ENCODE data around the gene AKAP6. TPM values are rescaled to one million over a fixed set of nuclear protein-coding genes. Genes with fewer than 3 reads are reported as not detected.
"Not testable (repeated sequence)": the region's sequence is repeated elsewhere in the genome, so short reads cannot be mapped to it uniquely, and the experiment has no call there.

AKAP6 gene
- total RNA-seq, 1 experiment from 2014 or later = 2.3 TPM

GRCh38 chr14:32366986-32367385 is 37.9 kb downstream of the AKAP6 start:
- in situ Hi-C loops (cut with HindIII; ENCODE audit: low sequenced_read_pairs) = no loop called here
- DNase-seq (ENCODE audit: low spot score) = no peak

DNA sequence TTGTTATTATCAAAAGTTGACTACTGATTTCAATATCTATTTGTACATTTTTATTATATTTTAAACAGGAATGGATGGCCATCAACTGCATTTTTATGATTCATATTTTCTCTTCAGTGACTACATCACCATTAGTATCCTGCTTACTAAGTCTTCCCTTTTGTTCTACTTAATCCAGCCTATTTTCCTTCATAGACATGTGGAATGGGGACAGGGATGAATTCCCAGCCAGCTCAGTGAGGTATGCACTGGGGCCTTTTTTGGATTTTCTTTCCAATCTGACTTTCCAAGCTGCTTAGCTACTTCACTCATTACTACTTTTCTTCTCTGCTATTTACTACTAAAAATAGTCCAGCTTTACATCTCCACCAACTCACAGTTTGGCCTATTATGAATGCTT is 38.4 kb downstream of the AKAP6 start:
- DNase-seq (ENCODE audit: low spot score) = no peak
- in situ Hi-C loops (cut with HindIII; ENCODE audit: low sequenced_read_pairs) = no loop called here

- no peak for DNase-seq (ENCODE audit: low spot score)
- in situ Hi-C loops (cut with HindIII; ENCODE audit: low sequenced_read_pairs) = no loop called here
These were observed 39.0 kb downstream of the AKAP6 start for GRCh38 chr14:32368107-32368506.

DNA sequence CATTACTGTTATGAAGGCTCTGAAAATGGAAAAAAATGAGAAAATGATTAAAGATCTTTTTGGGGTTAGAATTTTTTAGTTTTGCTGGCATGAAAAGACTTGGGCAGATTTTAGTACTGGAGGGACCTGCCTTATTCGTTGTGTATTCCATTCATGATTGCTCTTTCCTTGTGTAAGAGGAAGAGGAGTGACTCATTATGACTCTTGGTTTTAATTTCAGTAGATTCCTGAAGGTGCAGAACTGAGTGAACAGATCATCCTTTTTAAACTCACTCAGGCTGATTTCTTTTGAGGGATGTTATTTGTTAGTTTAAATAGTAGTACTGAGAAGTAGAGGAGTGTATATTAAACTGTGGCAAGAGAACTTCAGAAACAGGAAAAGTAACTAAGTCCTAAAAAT is 41.6 kb downstream of the AKAP6 start:
- in situ Hi-C loops (cut with HindIII; ENCODE audit: low sequenced_read_pairs) = no loop called here
- no peak for DNase-seq (ENCODE audit: low spot score)

DNA sequence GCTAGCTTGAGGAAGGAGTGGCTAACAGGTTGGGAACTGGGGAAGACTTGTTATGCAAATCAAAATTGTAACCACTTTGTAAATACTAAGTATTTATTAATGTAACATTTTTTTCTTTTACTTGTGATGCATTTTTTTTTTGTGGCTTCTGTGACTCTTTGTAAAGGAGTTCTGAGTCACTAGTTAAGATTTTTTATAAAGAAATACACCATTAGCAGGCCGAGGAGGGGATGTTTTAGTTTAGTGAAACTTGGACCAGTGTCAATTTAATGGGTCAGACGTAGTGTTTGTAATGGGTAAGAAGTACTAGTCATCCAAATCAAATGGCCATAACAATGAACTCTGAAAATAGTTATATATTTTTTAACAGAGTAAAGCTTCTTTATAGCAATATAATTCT is 43.1 kb downstream of the AKAP6 start:
- no peak for DNase-seq (ENCODE audit: low spot score)
- in situ Hi-C loops (cut with HindIII; ENCODE audit: low sequenced_read_pairs) = no loop called here

DNA sequence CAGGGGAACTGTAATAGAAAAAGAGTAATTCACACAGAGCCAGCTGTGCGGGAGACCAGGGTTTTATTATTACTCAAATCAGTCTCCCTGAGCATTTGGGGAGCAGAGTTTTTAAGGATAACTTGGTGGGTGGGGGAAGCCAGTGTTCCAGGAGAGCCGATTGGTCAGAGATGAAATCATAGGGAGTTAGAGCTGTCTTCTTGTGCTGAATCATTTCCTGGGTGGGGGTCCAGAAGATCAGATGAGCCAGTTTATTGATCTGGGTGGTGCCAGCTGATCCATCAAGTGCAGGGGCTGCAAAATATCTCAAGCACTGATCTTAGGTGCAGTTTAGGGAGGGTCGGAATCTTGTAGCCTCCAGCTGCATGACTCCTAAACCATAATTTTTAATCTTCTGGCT is 44.1 kb downstream of the AKAP6 start:
- in situ Hi-C loops (cut with HindIII; ENCODE audit: low sequenced_read_pairs); DNase-seq (ENCODE audit: low spot score): not testable (repeated sequence)

DNA sequence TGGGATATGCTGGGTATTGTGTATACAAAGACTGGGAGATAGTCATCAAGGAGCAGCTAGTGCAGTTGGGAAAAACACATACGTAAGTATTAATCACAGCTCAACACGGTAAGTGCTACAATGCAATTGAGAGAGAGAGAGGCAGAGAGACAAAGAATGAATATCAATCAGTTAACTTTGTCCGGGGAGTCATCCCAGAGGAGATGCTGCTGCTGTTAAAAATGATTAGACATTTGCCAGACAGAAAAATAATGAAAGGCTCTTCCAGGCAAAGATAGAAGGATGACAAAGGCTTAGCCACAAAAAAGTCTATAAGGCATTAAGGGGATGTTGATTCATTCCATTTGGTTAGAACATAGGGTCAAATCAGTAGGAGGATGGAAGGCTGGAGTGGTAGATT is 45.1 kb downstream of the AKAP6 start:
- no peak for DNase-seq (ENCODE audit: low spot score)
- in situ Hi-C loops (cut with HindIII; ENCODE audit: low sequenced_read_pairs) = no loop called here

DNA sequence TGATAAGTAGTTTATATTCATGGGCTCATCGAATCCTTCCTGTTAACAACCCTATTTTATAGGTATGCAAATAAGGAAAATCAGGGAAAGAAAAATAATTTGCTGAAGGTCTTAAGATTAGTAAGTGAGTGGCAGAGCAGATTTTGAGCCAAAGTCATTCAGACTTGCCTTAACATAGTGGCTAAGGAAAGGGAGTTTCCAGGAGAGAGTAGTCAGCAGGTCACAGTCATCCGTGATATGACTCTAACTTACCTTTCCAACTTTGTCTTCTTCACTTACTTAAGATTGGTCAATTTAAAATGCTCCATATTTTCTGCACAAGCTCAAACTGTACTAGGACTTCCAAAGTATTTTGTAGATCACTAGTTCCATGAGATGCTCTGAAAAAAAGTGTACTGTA is 46.6 kb downstream of the AKAP6 start:
- in situ Hi-C loops (cut with HindIII; ENCODE audit: low sequenced_read_pairs) = no loop called here
- DNase-seq (ENCODE audit: low spot score) = no peak

DNA sequence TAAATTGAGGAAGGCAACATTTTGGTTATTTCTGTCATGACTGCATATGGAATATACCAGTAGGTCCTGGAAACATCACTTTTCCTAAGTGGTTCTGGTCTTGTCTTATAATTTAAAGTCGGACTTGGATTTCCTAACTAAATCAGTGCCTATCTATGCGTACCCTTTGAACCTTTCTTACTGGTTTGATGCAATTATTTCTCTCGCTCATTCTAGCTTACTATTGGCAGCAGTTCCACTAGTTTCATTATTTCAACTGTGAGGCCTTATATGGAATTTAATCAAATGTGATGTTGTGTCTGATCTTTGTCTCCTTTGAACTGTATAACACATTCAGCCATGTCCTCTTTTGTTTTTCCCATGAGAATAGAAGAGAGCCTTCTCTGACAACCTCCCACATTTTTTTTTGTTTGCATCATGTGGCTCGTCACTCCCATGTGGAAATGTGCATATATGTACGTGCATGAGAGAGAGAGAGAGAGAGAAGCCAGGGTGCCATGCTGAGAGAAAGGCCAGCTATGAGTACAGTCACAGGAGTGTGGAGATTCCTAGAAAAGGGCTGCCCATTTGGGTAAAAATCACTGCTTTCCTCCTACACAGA is 48.0 kb downstream of the AKAP6 start:
- in situ Hi-C loops (cut with HindIII; ENCODE audit: low sequenced_read_pairs) = no loop called here
- DNase-seq (ENCODE audit: low spot score) = no peak

DNA sequence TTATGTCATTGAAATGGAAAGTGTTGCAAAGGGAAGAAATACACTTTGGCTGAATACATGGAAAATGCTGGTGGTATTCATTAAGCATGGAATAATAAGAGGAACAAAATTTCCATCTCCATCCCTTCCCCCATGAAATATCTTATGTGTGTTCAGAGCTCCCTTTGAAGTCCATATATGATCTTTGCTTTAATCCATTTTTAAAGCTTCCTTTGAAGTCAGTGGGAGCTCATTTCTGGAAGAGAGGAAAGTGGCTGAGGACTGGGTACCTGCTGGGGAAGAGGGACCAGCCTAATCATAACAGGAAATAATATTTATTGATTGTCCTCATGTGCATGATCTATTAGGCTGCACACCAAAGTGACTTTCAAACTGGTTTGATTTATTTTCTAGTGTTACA is 49.2 kb downstream of the AKAP6 start:
- in situ Hi-C loops (cut with HindIII; ENCODE audit: low sequenced_read_pairs) = no loop called here
- DNase-seq (ENCODE audit: low spot score) = no peak

GRCh38 chr14:32379447-32379846 is 50.3 kb downstream of the AKAP6 start:
- in situ Hi-C loops (cut with HindIII; ENCODE audit: low sequenced_read_pairs) = no loop called here

GRCh38 chr14:32381869-32382268 is 52.8 kb downstream of the AKAP6 start:
- no peak for DNase-seq (ENCODE audit: low spot score)
- in situ Hi-C loops (cut with HindIII; ENCODE audit: low sequenced_read_pairs) = no loop called here

More at GRCh38 chr14:32379447-32379846, 50.3 kb downstream of the AKAP6 start:
- DNase-seq (ENCODE audit: low spot score) = no peak

GRCh38 chr14:32382704-32383103 is 53.6 kb downstream of the AKAP6 start:
- in situ Hi-C loops (cut with HindIII; ENCODE audit: low sequenced_read_pairs) = no loop called here
- no peak for DNase-seq (ENCODE audit: low spot score)

- in situ Hi-C loops (cut with HindIII; ENCODE audit: low sequenced_read_pairs) = no loop called here
- DNase-seq (ENCODE audit: low spot score) = no peak
These were observed 54.4 kb downstream of the AKAP6 start for GRCh38 chr14:32383364-32384009.

- DNase-seq (ENCODE audit: low spot score) = no peak
These were observed 55.4 kb downstream of the AKAP6 start for GRCh38 chr14:32384464-32384863.

DNA sequence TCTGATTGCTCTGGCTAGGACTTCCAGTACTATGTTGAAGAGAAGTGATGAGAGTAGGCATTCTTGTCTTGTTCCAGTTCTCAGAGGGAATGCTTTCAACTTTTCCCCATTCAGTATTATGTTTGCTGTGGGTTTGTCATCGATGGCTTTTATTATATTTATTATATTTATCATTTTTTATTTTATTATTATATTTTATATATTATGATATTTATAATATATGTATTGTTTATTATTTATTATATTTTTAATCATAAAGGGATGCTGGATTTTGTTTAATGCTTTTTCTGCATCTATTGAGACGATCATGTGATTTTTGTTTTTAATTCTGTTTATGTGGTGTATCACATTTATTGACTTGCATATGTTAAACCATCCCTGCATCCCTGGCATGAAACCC is 58.2 kb downstream of the AKAP6 start:
- not testable (repeated sequence) for DNase-seq (ENCODE audit: low spot score)

More at GRCh38 chr14:32384464-32384863, 55.4 kb downstream of the AKAP6 start:
- in situ Hi-C loops (cut with HindIII; ENCODE audit: low sequenced_read_pairs) = no loop called here

DNA sequence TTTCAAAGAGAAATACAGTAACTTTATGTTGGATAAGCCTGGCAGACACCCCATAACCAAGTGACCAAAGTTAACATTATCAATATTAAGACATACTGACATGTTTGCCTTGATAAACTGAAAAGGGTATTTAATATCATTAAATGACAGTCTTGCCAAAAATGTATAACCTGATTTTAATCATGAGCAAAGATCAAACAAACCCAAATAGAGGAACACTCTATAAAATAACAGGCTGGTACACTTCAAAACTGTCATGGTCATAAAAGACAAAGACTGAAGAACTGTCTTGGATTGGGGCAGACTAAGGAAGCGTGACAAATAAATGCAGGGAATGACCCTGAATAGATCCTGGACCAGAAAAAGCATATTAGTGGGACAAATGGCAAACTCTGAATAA is 64.0 kb downstream of the AKAP6 start:
- no peak for DNase-seq (ENCODE audit: low spot score)
- in situ Hi-C loops (cut with HindIII; ENCODE audit: low sequenced_read_pairs) = no loop called here

More for the DNA sequence above, 58.2 kb downstream of the AKAP6 start:
- in situ Hi-C loops (cut with HindIII; ENCODE audit: low sequenced_read_pairs) = not testable (repeated sequence)

GRCh38 chr14:32394038-32394437 is 64.9 kb downstream of the AKAP6 start:
- DNase-seq (ENCODE audit: low spot score) = no peak
- in situ Hi-C loops (cut with HindIII; ENCODE audit: low sequenced_read_pairs) = no loop called here

DNA sequence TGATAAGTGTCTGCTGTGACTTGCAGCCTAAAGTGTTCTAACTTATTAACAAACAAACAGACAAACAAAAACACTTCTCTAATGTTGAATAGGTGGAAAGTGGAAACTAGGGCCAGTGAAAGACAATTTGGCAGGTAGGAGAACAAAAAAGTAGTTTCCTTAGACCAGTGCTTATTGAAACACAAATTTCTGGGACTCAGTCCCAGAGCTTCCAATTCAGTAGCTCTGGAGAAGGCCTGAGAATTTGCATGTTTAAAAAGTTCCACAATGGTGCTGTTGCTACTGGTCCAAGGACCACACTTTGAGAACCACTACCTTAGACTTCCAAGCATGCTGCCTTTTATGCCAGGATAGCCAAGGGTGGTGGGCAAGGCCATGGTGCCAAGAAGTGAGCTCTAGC is 67.8 kb downstream of the AKAP6 start:
- in situ Hi-C loops (cut with HindIII; ENCODE audit: low sequenced_read_pairs) = no loop called here

GRCh38 chr14:32397861-32398640 is 69.0 kb downstream of the AKAP6 start:
- in situ Hi-C loops (cut with HindIII; ENCODE audit: low sequenced_read_pairs) = no loop called here
- no peak for DNase-seq (ENCODE audit: low spot score)

More for the DNA sequence above, 67.8 kb downstream of the AKAP6 start:
- no peak for DNase-seq (ENCODE audit: low spot score)

All from G401 (cell line).